Type B pancreatic cell (in vitro differentiated cells): Measurements from ENCODE around the gene ADARB2. TPM values are rescaled to one million over a fixed set of nuclear protein-coding genes. Genes with fewer than 3 reads are reported as not detected.

Source experiments
- DNase-seq: peaks from one replicate; pipeline ENCODE4 v3.0.0; 2021; ENCODE audit warnings: mixed read lengths; ENCODE audit not compliant: unreplicated experiment; ENCODE audit errors: extremely low spot score
- H3K27ac Mint-ChIP-seq: 2 replicates; pipeline ENCODE4 v1.8.0; 2021; ENCODE audit warnings: mild to moderate bottlenecking, mixed read lengths
- H3K27me3 Mint-ChIP-seq: 2 replicates; pipeline ENCODE4 v1.8.0; 2021; ENCODE audit warnings: mixed read lengths
- H3K36me3 Mint-ChIP-seq: 2 replicates; pipeline ENCODE4 v1.8.0; 2021; ENCODE audit warnings: mixed read lengths
- H3K4me1 Mint-ChIP-seq: one replicate; pipeline ENCODE4 v1.8.0; 2021; ENCODE audit warnings: mixed read lengths; ENCODE audit not compliant: unreplicated experiment
- H3K4me3 Mint-ChIP-seq: 2 replicates; pipeline ENCODE4 v1.8.0; 2021; ENCODE audit warnings: mild to moderate bottlenecking, mixed read lengths
- H3K9me3 Mint-ChIP-seq: 2 replicates; pipeline ENCODE4 v1.8.0; 2021; ENCODE audit warnings: mixed read lengths
- total RNA-seq: library from RNA; stranded (reverse); gene quantifications from 2 replicates; pipeline ENCODE4 v1.2.1, GENCODE V29; 2021; ENCODE audit warnings: low replicate concordance
- TF ChIP-seq, protein P1 (sequence below): fragments of 200-600 bp; sonication (generic); conservative IDR thresholded peaks from 2 replicates; pipeline ENCODE4 v1.5.0; 2021; ENCODE audit warnings: antibody characterized with exemption, mild to moderate bottlenecking

ADARB2 gene
- total RNA-seq, 1 donor from 2014 or later = 4.9 TPM

DNA sequence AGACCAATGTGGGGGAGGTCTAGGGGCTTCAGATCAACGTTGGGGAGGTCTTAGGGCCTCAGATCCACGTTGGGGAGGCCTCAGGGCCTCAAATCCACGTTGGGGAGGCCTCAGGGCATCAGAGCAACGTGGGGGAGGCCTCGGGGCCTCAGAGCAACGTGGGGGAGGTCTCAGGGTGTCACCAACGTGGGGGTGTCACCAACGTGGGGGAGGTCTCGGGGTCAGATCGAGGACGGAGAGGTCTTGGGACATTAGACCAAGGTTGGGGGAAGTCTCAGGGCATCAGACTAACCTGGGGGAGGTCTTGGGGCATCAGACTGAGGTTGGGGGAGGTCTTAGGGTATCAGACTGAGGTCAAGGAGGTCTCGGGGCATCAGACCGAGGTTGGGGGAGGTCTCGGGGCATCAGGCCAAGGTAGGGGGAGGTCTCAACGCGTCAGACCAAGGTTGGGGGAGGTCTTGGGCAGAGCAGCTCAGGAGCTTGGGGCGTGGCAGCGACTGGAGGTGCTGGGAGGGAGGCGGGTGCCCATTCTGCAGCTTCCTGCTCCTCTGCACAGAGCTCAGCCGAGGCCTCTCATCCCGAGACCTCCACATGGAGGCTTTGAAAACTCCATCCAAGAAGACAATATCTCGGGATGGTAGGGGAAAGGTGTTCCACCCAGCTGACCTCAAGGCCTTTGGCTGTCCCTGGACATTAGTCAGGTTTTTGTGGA lies 521.3 kb downstream of the ADARB2 start:
- peaks cover 8% of the 10 kb centered on the region for H3K27me3 Mint-ChIP-seq
- H3K9me3 Mint-ChIP-seq = no peaks in the 10 kb centered on the region
- H3K36me3 Mint-ChIP-seq = no peaks in the 10 kb centered on the region
- H3K27ac Mint-ChIP-seq = no peak overlapping the region
- DNase-seq = no peak
- H3K4me3 Mint-ChIP-seq = no peak overlapping the region
- TF ChIP-seq, protein P1, sequence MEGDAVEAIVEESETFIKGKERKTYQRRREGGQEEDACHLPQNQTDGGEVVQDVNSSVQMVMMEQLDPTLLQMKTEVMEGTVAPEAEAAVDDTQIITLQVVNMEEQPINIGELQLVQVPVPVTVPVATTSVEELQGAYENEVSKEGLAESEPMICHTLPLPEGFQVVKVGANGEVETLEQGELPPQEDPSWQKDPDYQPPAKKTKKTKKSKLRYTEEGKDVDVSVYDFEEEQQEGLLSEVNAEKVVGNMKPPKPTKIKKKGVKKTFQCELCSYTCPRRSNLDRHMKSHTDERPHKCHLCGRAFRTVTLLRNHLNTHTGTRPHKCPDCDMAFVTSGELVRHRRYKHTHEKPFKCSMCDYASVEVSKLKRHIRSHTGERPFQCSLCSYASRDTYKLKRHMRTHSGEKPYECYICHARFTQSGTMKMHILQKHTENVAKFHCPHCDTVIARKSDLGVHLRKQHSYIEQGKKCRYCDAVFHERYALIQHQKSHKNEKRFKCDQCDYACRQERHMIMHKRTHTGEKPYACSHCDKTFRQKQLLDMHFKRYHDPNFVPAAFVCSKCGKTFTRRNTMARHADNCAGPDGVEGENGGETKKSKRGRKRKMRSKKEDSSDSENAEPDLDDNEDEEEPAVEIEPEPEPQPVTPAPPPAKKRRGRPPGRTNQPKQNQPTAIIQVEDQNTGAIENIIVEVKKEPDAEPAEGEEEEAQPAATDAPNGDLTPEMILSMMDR = no peak
- H3K4me1 Mint-ChIP-seq = no peaks in the 10 kb centered on the region

GRCh38 chr10:1214882-1215540 lies 522.3 kb downstream of the ADARB2 start:
- H3K4me3 Mint-ChIP-seq = no peak overlapping the region
- TF ChIP-seq, protein P1 = no peak
- H3K9me3 Mint-ChIP-seq = no peaks in the 10 kb centered on the region
- no peaks in the 10 kb centered on the region for H3K4me1 Mint-ChIP-seq
- H3K27me3 Mint-ChIP-seq = peaks cover 8% of the 10 kb centered on the region
- H3K27ac Mint-ChIP-seq = no peak overlapping the region
- no peaks in the 10 kb centered on the region for H3K36me3 Mint-ChIP-seq
- no peak for DNase-seq

- DNase-seq = no peak
- Mint-ChIP-seq H3K27ac (no peak overlapping the region), H3K4me3 (no peak overlapping the region), H3K9me3 (no peaks in the 10 kb centered on the region), H3K27me3 (peaks cover 8% of the 10 kb centered on the region), H3K36me3 (no peaks in the 10 kb centered on the region), H3K4me1 (no peaks in the 10 kb centered on the region)
- TF ChIP-seq, protein P1 = no peak
Measured at GRCh38 chr10:1214071-1214675, 523.2 kb downstream of the ADARB2 start.

- H3K27ac Mint-ChIP-seq = no peak overlapping the region
- DNase-seq = no peak
- H3K27me3 Mint-ChIP-seq = peaks cover 8% of the 10 kb centered on the region
- TF ChIP-seq, protein P1 = no peak
- no peaks in the 10 kb centered on the region for H3K4me1 Mint-ChIP-seq
- H3K9me3 Mint-ChIP-seq = no peaks in the 10 kb centered on the region
- no peaks in the 10 kb centered on the region for H3K36me3 Mint-ChIP-seq
- H3K4me3 Mint-ChIP-seq = no peak overlapping the region
Measured at GRCh38 chr10:1213252-1214070, 523.9 kb downstream of the ADARB2 start.

DNA sequence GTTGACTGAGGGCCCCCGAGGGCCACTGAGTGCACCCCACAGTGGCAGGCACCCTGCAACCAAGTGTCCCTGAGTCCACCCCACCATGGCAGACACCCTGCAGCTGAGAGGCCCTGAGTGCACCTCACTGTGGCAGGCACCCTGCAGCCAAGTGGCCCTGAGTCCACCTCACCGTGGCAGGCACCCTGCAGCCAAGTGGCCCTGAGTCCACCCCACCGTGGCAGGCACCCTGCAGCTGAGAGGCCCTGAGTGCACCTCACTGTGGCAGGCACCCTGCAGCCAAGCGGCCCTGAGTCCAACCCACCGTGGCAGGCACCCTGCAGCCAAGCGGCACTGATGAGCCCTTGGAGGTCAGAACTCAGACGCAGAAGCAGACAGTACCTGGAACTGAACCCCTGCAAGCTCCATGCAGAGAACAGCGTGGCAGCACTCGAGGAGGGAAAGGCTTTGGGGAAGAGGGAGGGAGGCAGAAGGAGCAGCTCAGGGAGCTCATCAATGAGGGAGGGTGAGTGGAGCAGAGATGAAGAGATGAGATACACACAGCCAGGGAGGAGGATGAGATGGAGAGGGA lies 524.7 kb downstream of the ADARB2 start:
- Mint-ChIP-seq H3K4me3 (no peak overlapping the region), H3K27me3 (peaks cover 8% of the 10 kb centered on the region), H3K36me3 (no peaks in the 10 kb centered on the region), H3K9me3 (no peaks in the 10 kb centered on the region), H3K27ac (no peak overlapping the region), H3K4me1 (no peaks in the 10 kb centered on the region)
- TF ChIP-seq, protein P1 = no peak
- no peak for DNase-seq
